Activated CD4-positive, alpha-beta T cell treated with anti-CD3 and anti-CD28 coated beads for 36 hours (primary cell): Measurements from ENCODE around the gene WDR70. TPM values are rescaled to one million over a fixed set of nuclear protein-coding genes. Genes with fewer than 3 reads are reported as not detected.
"Not testable (repeated sequence)": the region's sequence is repeated elsewhere in the genome, so short reads cannot be mapped to it uniquely, and the experiment has no call there.

Experiments used
- ATAC-seq: fragments of 200-7000 bp; cut with Tn5 transposase; one replicate; pipeline ENCODE4 v1.10.0; 2021; ENCODE audit warnings: mild to moderate bottlenecking, moderate library complexity
- CTCF ChIA-PET: fragments of 350-600 bp; sonication (Branson Sonifier 250); formaldehyde crosslinking; loops from one replicate; lab custom pipeline; 2021; ENCODE audit warnings: antibody characterized with exemption; lab: Charles Lee
- POLR2A ChIA-PET: fragments of 350-600 bp; sonication (Branson Sonifier 250); formaldehyde crosslinking; loops from one replicate; lab custom pipeline; 2021; ENCODE audit warnings: antibody characterized with exemption, inconsistent platforms; lab: Charles Lee
- DNase-seq: peaks from one replicate; pipeline ENCODE4 v3.0.0-alpha.2; 2020
- H3K27ac Mint-ChIP-seq: one replicate; pipeline ENCODE4 v1.8.0; 2021; ENCODE audit warnings: mixed read lengths
- H3K27me3 Mint-ChIP-seq: one replicate; pipeline ENCODE4 v1.8.0; 2021; ENCODE audit warnings: mixed read lengths
- H3K36me3 Mint-ChIP-seq: one replicate; pipeline ENCODE4 v1.8.0; 2021; ENCODE audit warnings: low read depth, mixed read lengths
- H3K4me1 Mint-ChIP-seq: one replicate; pipeline ENCODE4 v1.8.0; 2021; ENCODE audit warnings: mixed read lengths
- H3K4me3 Mint-ChIP-seq: one replicate; pipeline ENCODE4 v1.8.0; 2021; ENCODE audit warnings: mild to moderate bottlenecking, moderate library complexity, mixed read lengths
- H3K9me3 Mint-ChIP-seq: one replicate; pipeline ENCODE4 v1.8.0; 2021; ENCODE audit warnings: low read depth, mixed read lengths
- intact Hi-C, 2 experiments: fragments of 100-400 bp; cut with DNase I in 1 of 2; cut with micrococcal nuclease in 1 of 2; formaldehyde crosslinking; loops; one replicate each; pipeline versions ENCODE4 v1.14.2 to v1.15.1; 2022 to 2024; cut with DNase I, micrococcal nuclease
- total RNA-seq, 2 experiments: library from RNA; stranded (reverse); gene quantifications; one replicate each; pipeline ENCODE4 v1.2.3, GENCODE V29; 2021

The WDR70 gene
- total RNA-seq, 2 experiments from 2014 or later, result 33.6 to 38.3 TPM

DNA sequence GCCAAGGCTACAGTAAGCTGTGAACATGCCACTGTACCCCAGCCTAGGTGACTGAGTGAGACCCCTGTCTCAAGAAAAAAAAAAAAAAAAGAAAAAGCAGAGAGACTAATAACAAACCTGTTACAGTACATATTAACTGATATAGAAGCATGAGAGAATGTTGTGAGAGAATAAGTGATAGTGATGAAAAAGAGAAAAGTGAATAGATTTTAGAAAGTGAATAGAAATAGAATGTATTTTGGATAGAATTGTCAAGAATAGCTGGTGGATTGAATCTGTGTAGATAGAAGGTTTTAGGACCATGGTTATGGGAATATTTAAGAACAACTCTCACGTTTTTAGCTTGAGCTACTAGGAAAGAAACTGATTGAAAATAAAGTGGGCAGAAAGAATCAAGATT, 135.8 kb downstream of the WDR70 start:
- ATAC-seq, result no peak
- H3K4me1 Mint-ChIP-seq, result no peaks in the 10 kb centered on the region
- DNase-seq, result no peak
- peaks cover 25% of the 10 kb centered on the region for H3K36me3 Mint-ChIP-seq
- POLR2A ChIA-PET, result no interaction called here
- H3K27ac Mint-ChIP-seq, result no peak overlapping the region
- peaks cover 3% of the 10 kb centered on the region for H3K9me3 Mint-ChIP-seq
- no peak overlapping the region for H3K4me3 Mint-ChIP-seq
- CTCF ChIA-PET, result no interaction called here
- intact Hi-C loops, result no loop called here
- H3K27me3 Mint-ChIP-seq, result no peaks in the 10 kb centered on the region

DNA sequence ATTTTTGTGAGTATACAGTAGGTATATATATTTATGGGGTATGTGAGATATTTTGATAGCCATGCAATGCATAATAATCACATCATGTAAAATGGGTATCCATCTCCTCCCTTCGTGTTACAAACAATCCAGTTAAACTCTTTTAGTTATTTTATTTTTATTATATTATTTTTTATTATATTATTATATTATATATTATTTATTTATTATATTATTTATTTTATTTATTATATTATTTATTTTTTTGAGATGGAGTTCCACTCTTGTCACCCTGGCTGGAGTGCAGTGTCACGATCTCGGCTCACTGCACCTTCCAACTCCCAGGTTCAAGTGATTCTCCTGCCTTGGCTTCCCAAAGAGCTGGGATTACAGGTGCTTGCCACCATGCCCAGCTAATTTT, 138.6 kb downstream of the WDR70 start:
- Mint-ChIP-seq H3K4me3 (no peak overlapping the region), H3K36me3 (peaks cover 34% of the 10 kb centered on the region), H3K27ac (no peak overlapping the region), H3K9me3 (peaks cover 3% of the 10 kb centered on the region), H3K27me3 (no peaks in the 10 kb centered on the region), H3K4me1 (no peaks in the 10 kb centered on the region)
- DNase-seq, result no peak
- ChIA-PET CTCF (interaction anchor here (1.0 kb wide), 1 partner anchor 9 kb away, joined by 3 read pairs; no protein-coding TSS in a partner anchor), POLR2A (no interaction called here)
- intact Hi-C loops, result no loop called here
- no peak for ATAC-seq

- H3K27me3 Mint-ChIP-seq, H3K27ac Mint-ChIP-seq, ATAC-seq, CTCF ChIA-PET, H3K4me1 Mint-ChIP-seq, POLR2A ChIA-PET, DNase-seq, intact Hi-C loops, H3K9me3 Mint-ChIP-seq, H3K4me3 Mint-ChIP-seq: not testable (repeated sequence)
- peaks cover 32% of the 10 kb centered on the region for H3K36me3 Mint-ChIP-seq
Observed at GRCh38 chr5:37518356-37518755, 139.2 kb downstream of the WDR70 start.

DNA sequence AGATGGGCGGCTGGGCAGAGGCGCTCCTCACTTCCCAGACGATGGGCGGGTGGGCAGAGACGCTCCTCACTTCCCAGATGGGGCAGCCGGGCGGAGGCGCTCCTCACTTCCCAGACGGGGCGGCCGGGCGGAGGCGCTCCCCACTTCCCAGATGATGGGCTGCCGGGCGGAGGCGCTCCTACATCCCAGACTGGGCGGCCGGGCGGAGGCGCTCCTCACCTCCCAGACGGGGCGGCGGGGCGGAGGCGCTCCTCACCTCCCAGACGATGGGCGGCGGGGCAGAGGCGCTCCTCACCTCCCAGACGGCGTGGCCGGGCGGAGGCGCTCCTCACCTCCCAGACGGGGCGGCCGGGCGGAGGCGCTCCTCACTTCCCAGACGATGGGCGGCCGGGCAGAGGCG, 140.2 kb downstream of the WDR70 start:
- peaks cover 36% of the 10 kb centered on the region for H3K36me3 Mint-ChIP-seq
- DNase-seq (no peak), ATAC-seq (no peak)
- H3K27ac Mint-ChIP-seq, result no peak overlapping the region
- no peaks in the 10 kb centered on the region for H3K27me3 Mint-ChIP-seq
- H3K4me1 Mint-ChIP-seq, result no peaks in the 10 kb centered on the region
- peaks cover 4% of the 10 kb centered on the region for H3K9me3 Mint-ChIP-seq
- CTCF ChIA-PET, result interaction anchor here (0.6 kb wide), 1 partner anchor 8 kb away, joined by 6 read pairs; no protein-coding TSS in a partner anchor
- no peak overlapping the region for H3K4me3 Mint-ChIP-seq
- intact Hi-C loops, result no loop called here
- POLR2A ChIA-PET, result no interaction called here

DNA sequence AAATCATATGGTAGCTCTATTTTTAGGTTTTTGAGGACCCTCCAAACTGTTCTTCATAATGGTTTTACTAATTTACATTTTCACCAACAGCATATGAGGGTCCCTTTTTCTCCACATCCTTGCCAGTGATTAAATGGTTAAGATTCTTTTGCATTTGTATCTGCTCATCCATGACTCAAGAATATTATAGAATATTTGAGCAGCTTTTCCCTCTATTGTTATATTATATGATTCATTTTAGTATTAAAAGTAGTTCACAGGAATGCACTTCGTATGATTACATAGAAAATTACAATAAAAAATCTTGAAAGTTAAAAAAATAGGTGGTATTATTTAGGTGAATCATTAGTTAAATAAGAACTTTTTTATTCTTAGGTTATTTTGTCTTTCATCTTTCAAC, 140.7 kb downstream of the WDR70 start:
- no peak overlapping the region for H3K4me3 Mint-ChIP-seq
- intact Hi-C loops, result no loop called here
- DNase-seq, result no peak
- no peak overlapping the region for H3K27ac Mint-ChIP-seq
- peaks cover 4% of the 10 kb centered on the region for H3K9me3 Mint-ChIP-seq
- ChIA-PET POLR2A (no interaction called here), CTCF (interaction anchor here (0.6 kb wide), 1 partner anchor 9 kb away, joined by 6 read pairs; no protein-coding TSS in a partner anchor)
- H3K27me3 Mint-ChIP-seq, result no peaks in the 10 kb centered on the region
- no peaks in the 10 kb centered on the region for H3K4me1 Mint-ChIP-seq
- peaks cover 38% of the 10 kb centered on the region for H3K36me3 Mint-ChIP-seq
- no peak for ATAC-seq

DNA sequence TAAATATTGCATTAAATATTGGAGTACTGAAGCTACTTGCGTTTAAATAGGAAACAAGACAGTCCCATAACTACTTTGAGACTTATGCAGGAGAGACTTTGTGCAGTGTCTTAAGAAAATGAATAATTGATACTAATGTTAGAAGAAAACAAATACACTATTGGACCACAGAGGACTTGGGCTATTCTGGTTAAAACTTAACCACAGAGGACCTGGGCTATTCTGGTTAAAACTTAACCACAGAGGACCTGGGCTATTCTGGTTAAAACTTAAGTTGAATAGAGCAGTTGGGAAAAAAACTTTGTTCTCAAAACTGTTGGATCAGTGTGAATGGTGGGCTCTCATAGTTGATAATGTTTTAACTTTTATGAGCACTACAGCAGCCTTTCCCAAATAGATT, 141.7 kb downstream of the WDR70 start:
- Mint-ChIP-seq H3K4me3 (no peak overlapping the region), H3K36me3 (peaks cover 34% of the 10 kb centered on the region), H3K27me3 (no peaks in the 10 kb centered on the region), H3K9me3 (peaks cover 6% of the 10 kb centered on the region), H3K4me1 (no peaks in the 10 kb centered on the region), H3K27ac (no peak overlapping the region)
- ChIA-PET CTCF (no interaction called here), POLR2A (no interaction called here)
- ATAC-seq (no peak), DNase-seq (no peak)
- intact Hi-C loops, result no loop called here

DNA sequence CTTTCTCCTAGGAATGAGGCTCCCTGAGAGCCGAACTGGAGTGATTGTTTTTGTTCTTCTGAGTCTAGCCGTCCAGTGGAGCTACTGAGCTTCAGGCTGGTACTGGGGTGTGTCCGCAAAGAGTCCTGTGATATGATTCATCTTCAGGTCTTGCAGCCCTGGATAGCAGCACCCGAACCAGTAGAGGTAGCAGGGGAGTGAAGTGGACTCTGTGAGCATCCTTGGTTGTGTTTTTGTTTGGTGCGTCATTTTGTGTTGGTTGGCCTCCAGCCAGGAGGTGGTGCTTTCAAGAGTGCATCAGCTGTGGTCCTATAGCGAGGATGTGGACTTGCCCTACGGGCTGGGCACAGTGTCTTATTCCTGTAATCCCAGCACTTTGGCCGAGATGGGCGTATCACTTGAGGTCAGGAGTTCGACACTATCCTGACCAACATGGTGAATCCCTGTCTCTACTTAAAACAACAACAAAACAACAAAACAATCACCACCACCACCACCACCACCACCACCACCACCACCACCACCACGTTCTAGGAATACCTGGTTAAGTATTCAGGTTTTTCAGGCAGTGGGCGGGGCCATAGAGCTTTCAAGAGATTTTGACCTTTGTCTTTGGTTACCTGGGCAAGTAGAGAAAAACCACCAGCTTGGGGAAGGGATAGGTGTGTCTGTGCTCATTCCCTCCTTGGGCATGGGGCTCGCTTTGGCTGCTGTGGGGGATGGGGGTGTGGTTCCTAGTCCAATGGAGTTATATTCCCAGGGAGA, 154.0 kb downstream of the WDR70 start:
- CTCF ChIA-PET, result no interaction called here
- no peak for ATAC-seq
- peaks cover 34% of the 10 kb centered on the region for H3K36me3 Mint-ChIP-seq
- peaks cover 6% of the 10 kb centered on the region for H3K9me3 Mint-ChIP-seq
- intact Hi-C loops, result no loop called here
- no peak for DNase-seq
- no peak overlapping the region for H3K4me3 Mint-ChIP-seq
- no peaks in the 10 kb centered on the region for H3K4me1 Mint-ChIP-seq
- H3K27ac Mint-ChIP-seq, result no peak overlapping the region
- H3K27me3 Mint-ChIP-seq, result no peaks in the 10 kb centered on the region
- POLR2A ChIA-PET, result no interaction called here

- DNase-seq (no peak), ATAC-seq (no peak)
- Mint-ChIP-seq H3K4me3 (no peak overlapping the region), H3K36me3 (peaks cover 34% of the 10 kb centered on the region), H3K4me1 (no peaks in the 10 kb centered on the region), H3K27ac (no peak overlapping the region), H3K27me3 (no peaks in the 10 kb centered on the region), H3K9me3 (peaks cover 6% of the 10 kb centered on the region)
- intact Hi-C loops, result no loop called here
- POLR2A ChIA-PET, result no interaction called here
- CTCF ChIA-PET, result no interaction called here
Observed at GRCh38 chr5:37533851-37534250, 154.7 kb downstream of the WDR70 start.

DNA sequence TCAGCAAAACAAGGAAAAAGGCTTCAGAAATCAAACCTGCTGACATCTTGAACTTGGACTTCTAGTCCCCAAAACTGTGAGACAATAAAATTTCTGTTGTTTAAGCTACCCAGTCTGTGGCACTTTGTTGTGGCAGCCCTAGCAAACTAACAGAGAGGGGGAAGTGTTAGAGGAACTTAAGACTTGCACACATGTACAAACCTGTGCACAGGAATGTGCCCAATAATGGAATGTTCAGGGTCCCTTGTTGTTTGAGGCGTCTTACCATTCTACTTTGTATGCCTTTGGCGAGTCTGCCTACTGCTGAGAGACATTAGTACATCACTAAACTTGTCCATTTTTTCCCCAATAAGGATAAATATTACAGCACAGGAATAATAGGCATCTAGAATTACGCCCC, 160.3 kb downstream of the WDR70 start:
- intact Hi-C loops, result no loop called here
- H3K36me3 Mint-ChIP-seq, result peaks cover 6% of the 10 kb centered on the region
- DNase-seq, result no peak
- no peaks in the 10 kb centered on the region for H3K4me1 Mint-ChIP-seq
- ChIA-PET CTCF (no interaction called here), POLR2A (no interaction called here)
- no peak overlapping the region for H3K27ac Mint-ChIP-seq
- no peaks in the 10 kb centered on the region for H3K9me3 Mint-ChIP-seq
- no peaks in the 10 kb centered on the region for H3K27me3 Mint-ChIP-seq
- no peak overlapping the region for H3K4me3 Mint-ChIP-seq
- no peak for ATAC-seq

DNA sequence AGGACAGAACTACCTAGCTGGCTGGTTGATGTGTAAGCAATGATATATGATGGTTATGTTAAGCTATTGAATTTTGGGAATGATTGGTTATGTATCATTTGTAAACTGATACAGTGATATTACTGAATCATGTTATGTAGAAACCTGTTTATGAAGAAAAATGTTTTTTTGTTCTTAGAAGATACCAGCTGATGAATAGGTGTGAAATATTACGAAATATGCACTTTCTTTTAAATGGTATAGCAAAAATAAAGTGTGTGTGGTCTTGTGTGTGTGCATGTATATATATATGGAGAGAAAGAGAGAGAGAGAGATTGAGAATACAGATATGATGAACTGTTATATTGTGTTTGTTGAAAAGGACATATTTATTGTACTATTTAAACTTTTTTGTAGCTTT, 164.1 kb downstream of the WDR70 start:
- Mint-ChIP-seq H3K36me3 (peaks cover 2% of the 10 kb centered on the region), H3K9me3 (no peaks in the 10 kb centered on the region), H3K27me3 (no peaks in the 10 kb centered on the region), H3K4me1 (no peaks in the 10 kb centered on the region), H3K4me3 (no peak overlapping the region), H3K27ac (no peak overlapping the region)
- ATAC-seq (no peak), DNase-seq (no peak)
- intact Hi-C loops, result no loop called here
- ChIA-PET CTCF (interaction anchor here (0.6 to 1.0 kb wide), 2 partner anchors 132 to 217 kb away, joined by 3 to 4 read pairs; no protein-coding TSS in a partner anchor), POLR2A (no interaction called here)

GRCh38 chr5:37549411-37549810, 170.3 kb downstream of the WDR70 start:
- H3K27ac Mint-ChIP-seq, result no peak overlapping the region
- no peak for DNase-seq
- H3K27me3 Mint-ChIP-seq, result no peaks in the 10 kb centered on the region
- H3K9me3 Mint-ChIP-seq, result no peaks in the 10 kb centered on the region
- H3K4me3 Mint-ChIP-seq, result no peak overlapping the region
- POLR2A ChIA-PET, result no interaction called here
- intact Hi-C loops, result no loop called here
- no peak for ATAC-seq
- peaks cover 2% of the 10 kb centered on the region for H3K4me1 Mint-ChIP-seq
- CTCF ChIA-PET, result no interaction called here
- H3K36me3 Mint-ChIP-seq, result peaks cover 4% of the 10 kb centered on the region

GRCh38 chr5:37552161-37552560, 173.0 kb downstream of the WDR70 start:
- no peak overlapping the region for H3K27ac Mint-ChIP-seq
- H3K36me3 Mint-ChIP-seq, result peaks cover 4% of the 10 kb centered on the region
- no peak for DNase-seq
- POLR2A ChIA-PET, result no interaction called here
- no peak for ATAC-seq
- H3K27me3 Mint-ChIP-seq, result no peaks in the 10 kb centered on the region
- CTCF ChIA-PET, result interaction anchor here (0.8 to 0.9 kb wide), 2 partner anchors 14 to 139 kb away, joined by 3 read pairs; no protein-coding TSS in a partner anchor
- H3K4me1 Mint-ChIP-seq, result peaks cover 2% of the 10 kb centered on the region
- no peaks in the 10 kb centered on the region for H3K9me3 Mint-ChIP-seq
- intact Hi-C loops, result no loop called here
- H3K4me3 Mint-ChIP-seq, result no peak overlapping the region
